ENCODE data around the gene CXCL14.

Gene CXCL14

DNA sequence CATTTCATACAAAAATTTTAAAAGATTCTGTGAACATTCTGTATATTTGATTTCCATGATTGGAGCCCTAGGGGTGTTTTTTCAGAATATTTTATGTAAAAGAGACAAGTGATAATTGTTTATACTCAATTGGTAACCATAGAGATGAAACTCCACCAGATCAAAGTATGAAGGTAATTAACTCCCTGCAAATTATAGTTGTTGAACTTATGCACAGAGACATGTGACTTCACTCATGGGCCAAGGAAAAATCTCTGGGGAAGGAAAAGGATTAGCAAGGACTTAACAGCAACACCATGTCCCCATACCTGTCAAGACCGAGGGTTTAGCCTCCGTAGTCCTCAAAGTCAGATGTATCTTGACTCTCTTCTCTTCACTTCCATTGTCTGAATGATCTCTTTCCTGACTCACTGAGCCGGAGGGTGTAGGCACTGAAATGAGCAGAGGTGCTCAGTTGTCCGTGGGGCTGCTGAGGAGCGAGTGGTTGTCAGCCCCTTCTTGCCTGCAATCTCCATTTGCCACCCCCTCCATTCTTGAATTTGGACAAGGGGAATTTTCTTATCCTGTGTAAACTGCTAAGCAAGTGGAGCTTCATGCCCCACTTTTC, 17.5 kb upstream of the CXCL14 start:
- no peak for DNase-seq

DNA sequence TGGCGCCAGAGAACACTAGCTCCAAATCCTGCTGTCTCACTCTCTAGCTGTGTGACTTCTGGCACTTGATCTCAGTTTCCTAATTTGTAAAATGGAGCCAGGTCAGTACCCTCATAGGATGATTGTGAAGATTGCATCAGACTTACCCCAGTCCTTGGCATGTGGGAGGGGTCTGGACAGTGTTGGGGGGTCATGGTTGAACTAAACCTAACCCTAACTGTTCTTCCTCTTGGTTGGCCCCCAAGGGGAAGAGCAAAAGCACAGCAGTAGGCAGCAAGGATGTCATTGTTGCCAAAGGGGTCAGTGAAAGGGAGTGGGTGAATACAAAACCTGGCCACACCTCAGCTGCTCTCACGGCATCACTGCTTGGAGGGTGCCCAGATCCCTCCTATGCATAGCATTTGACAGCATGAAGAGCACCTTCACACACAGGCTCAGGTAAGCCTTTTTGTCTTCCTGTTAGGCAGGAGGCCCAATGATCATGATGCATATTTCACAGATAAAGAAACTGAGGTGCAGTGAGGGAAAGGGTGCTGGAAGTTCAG, 15.7 kb upstream of the CXCL14 start:
- DNase-seq, result no peak

DNA sequence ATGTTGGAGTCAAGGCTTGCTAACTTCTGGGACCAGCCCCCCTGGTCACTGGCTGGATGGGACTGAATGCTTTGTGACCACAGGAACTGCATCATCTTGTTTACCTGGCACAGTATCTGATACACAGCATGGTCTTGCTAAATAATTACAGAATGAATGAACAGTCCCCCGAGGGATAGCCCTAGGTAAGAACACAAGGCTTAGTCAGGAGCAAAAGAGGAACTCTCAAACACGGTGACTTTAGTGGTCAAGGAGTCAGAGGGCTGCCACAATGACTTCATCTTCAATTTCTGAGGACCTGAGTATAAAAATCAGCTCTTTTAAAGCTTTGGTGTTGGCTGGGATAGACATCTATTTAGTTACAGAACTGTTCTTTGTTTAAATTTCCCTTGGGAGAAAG, 15.1 kb upstream of the CXCL14 start:
- no peak for DNase-seq

DNA sequence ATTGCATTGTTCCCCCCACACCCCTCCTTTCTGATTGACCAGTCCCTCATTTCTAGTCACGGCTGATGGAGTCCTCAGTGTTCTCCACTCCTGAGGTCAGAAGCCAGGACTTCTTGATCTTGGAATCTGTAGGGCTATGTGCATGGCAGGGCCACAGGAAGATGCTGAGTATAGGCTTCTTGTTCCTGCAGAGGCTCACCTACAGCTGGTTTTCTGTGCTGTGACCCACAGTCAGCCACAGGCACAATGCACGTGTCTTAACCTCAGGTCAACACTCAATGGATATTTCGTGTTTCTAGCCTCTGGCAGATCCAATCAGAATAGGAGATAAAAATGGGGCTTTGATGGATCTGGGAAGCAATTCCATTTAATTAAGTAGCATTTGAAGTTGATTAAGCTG, 14.3 kb upstream of the CXCL14 start:
- DNase-seq, result no peak

- no peak for DNase-seq
Observed at GRCh38 chr5:135592312-135593045, 13.7 kb upstream of the CXCL14 start.

DNA sequence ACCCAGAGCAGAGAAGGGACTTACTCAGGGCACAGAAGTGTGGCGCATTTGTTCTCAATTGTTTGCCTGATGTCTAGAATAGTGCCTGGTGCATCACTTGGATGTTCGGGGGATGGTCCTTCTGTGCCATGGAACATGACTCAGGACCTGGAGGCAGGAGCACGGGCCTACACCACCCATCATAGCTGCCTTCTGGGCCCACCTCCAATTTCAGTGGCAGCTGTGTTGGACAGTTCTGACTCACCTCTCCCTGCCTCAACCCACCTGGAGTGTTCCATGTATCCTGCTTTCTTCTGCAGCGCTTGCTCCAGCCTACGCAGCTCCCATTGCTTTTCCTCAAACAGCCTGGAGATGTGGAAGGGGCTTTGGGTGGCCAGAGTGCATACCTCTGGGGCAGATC, 12.5 kb upstream of the CXCL14 start:
- no peak for DNase-seq

DNA sequence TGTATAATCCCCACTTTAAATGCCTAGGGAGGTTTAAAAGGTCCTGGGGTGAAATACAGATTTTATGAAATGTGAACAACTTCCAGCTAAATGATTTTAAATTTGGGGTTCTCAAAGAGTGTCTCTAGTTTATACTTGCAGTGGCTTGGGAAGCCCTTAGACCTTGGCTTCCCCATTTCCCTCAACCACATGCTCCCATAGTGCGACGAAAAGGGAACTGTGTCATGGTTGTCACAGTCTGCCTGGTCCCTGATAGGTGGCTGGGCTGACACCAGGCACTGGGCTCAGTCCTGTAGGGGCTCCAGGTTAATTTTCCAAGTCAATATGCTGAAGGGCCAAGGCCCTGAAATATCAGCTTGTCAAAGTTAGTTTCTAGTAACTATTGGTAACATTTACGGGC, 10.4 kb upstream of the CXCL14 start:
- DNase-seq, result no peak

DNA sequence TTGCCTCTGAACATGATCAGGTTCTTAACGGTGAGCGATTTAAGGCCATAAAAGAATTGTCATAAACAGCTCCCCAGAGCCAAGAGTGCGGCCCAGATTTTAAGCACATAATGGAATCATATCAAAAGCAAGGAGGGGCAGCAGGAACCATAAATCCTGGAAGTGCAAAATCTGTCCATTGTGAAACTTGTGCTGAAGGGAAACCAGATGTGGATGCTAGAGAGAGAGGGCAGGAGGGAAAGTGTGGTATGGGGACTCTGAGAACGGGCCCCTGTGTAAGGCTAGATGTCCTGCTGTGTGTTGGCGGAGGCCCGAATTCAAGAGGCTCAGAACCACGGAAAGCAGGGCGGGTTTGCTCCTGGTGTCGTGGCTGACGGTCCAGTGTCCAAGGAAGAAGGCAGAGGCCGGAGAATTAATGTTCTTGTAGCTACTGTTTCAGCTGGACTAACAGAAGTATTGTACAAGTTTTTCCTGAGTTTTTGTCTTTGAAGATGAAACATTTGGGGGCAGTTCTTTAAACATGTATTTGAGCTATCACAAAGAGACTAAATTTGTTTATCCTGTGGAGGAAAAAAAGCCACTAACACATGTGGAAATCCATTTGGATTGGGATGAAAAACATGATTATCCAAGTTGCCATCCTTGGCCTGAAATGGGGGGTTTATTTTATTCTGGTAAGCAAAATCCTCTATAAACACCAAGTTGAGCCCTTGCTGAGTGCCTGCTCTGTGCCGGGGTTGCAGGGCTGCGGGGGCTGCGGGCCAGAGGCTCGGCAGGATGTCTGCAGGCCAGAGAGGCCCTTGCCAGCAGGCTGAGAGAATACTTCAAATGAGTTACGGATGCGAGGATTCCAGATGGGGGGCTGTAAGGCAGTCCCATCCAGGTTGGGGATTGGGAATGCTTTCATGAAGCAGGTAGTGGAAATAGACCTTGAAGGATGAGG, 9.2 kb upstream of the CXCL14 start:
- no peak for DNase-seq

- DNase-seq, result no peak
Observed at GRCh38 chr5:135584918-135585317, 6.1 kb upstream of the CXCL14 start.

DNA sequence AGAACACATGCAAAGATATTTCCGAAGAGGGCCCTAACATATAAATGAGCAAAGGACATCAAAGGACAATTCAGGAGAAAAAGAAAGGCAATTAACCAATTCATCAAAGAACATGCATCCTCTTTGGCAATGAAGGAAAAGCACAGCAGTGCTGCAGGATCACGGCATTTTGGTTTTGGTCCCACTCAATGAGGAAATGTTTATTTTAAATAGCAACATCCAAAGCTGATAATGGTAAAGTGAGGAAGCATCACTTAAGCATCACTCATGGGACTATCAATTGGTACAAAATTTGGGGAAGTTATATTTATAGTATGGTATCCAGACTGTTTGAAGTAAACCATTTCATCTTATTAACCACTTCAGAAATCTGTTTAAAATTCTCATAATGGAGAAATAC, 5.5 kb upstream of the CXCL14 start:
- DNase-seq, result no peak

GRCh38 chr5:135582099-135582781, 3.4 kb upstream of the CXCL14 start:
- DNase-seq, result no peak

DNA sequence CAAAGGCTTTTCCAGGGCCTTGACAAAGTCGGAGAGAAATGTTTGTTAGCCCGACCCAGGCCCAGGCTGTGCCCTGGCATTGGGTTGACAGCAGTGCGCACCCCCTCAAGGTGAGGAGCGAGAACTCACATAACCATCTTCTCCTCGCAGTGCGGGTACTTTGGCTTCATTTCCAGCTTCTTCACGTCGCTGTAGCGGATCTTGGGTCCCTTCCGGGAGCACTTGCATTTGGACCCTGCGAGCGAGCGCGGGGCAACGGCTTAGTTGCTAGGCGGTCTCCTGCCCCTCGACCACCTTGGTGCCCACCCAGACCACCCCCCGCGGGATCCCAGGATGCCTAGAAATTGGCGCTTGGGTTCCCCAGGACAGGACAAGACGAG, 496 bp downstream of the CXCL14 start:
- no peak for DNase-seq

DNA sequence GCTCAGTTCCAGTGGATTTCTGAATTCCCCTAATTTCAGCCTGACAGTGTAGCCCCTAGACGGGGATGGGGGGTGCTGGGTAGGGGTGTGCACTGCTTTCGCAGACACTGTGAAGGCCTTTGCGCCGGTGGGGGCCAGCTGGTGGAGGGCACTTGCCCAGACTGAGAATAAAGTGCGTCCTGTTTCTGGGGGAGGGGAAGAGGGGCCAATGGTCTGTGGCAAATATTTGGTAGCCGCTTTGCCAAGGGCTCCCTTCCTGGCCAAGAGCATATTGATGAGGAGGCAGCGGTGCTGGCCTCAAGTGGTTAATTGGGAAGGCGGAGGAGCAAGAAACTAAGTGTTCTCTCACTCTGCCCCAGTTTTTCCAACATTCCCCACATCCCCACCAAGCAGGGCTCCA, 1.4 kb downstream of the CXCL14 start:
- no peak for DNase-seq

DNA sequence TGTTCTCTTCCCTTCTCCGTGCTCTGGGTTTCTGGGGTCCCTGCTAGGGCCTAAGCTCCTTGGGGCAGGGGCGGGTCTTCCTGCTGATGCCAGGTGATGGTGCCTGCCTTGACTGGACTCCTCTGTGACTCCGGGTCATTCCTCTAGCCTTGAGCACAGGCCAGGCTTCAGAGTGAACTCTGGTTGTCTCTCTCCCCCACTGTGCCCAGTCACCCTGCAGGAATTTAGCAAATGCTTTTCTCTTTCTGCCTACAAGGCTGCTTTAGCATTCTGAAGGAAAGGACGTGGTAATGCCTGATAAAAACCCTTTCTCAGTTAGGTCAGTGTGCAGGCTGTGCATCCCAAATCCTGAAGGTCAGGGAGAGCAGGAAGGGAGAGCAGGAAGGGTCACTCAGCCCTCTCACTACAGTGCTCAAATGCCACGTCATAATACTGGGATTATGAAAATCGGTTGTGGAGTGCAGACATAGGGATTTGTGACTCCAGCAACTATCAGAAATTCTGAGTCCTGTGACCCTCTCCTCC, 2.7 kb downstream of the CXCL14 start:
- DNase-seq, result no peak

DNA sequence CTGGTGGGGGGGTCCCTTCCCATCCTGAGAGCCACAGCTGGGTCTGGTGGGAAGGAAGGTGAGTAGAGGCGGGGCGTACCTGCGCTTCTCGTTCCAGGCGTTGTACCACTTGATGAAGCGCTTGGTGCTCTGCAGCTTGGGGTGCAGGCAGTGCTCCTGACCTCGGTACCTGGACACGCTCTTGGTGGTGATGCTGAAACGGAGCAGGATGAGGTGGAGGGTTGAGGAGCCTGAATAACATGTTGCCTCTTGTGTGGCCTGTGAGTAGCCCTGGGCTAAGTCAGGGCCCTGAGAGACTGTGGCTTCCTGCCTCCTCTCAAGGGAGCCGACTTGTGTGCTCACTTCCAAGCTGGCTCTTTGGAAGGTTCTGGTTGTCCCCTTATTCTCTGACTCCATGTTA, 4.3 kb downstream of the CXCL14 start:
- no peak for DNase-seq

DNA sequence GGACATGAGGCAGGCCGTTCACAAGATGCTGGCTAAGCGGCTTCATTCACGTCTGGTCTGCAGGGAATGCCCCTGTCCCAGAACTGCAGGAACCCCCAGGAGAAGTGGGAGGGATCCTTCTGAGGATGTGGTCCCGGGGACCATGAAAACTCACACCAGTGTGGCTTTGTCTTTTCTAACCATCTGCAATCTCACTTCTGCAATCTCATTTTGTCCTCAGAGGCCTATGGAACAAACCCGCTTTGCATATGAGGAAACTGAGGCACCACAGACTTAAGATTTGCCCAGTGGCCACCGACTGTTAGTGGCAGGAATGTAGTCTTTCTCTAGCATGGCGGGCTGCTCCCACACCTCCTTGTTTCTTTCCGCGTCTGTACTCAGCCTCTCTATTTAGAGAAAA, 6.9 kb downstream of the CXCL14 start:
- DNase-seq, result no peak

DNA sequence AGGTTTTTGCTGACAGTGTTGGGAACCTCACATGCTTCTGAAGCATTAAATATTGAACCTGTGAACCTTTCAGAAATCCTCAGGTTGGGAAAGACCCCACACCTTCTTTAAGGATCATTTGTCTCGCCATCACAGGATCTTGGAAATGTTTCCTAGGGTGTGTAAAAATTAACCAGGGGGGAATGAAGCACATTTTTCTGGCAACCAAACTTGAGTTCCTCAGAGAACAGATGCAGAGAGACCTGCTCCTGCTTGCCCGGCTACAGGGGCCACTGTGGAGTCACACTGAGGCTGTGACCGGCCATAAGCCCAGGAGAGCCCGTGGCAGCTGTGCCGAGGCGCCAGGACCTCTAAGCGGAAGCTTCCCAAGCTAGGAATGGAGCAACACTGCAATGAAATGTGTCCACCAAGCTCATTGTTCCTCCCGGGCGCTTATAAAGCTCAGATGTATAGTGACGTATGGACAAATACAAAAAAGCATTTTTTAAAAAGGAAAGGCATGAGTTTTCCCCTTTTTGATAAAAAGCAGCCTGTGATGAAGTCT, 7.7 kb downstream of the CXCL14 start:
- no peak for DNase-seq

DNA sequence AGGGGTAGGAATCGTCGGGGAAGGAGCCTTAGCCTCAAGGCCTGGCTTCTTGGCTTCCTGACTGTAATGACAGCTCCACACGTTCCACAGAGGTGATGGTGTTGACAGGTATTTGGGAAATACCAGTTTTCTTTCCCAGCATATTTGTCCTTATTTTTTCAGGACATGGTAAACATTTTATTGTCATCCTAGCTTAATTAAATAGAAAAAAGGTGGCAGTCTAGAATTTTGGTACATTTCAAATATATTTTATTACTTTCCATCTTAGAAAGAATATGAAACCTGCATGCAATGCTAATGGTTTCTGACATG, 8.4 kb downstream of the CXCL14 start:
- no peak for DNase-seq

GRCh38 chr5:135569755-135570452, 8.9 kb downstream of the CXCL14 start:
- peak; percentile 86 for DNase-seq

- DNase-seq, result no peak
Observed at GRCh38 chr5:135568923-135569360, 9.8 kb downstream of the CXCL14 start.

- DNase-seq, result no peak
Observed at GRCh38 chr5:135568246-135568645, 10.5 kb downstream of the CXCL14 start.

DNA sequence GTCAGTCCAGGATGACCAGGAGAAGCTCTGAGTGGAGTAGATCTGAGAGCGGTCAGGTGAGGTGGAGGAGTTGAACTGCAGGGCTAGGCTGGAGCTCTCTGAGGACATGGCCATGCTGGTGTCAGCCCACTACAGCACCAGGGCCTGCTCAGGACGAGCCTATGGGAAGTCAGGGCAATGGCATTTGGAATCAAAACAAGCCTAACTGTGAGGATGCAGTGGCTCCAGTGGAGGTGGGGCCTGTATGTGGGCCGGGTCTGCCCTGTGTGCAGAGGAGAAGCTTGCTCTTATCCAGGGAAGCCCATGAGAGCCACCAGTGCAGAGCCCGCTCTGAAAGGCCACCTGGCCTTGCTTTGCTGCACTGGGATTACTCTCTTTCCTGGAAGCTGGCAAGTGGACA, 11.1 kb downstream of the CXCL14 start:
- no peak for DNase-seq
